GM19463 (cell line): ENCODE measurements around the gene SMIM41.
A peak's percentile ranks its signal among the peaks of the same experiment; 100 is the strongest.

Experiments
- ATAC-seq: cut with Tn5 transposase; IDR thresholded peaks from one replicate; pipeline ENCODE4 v1.9.1; 2021; ENCODE audit warnings: mild to moderate bottlenecking, moderate library complexity; ENCODE audit not compliant: unreplicated experiment

The SMIM41 gene

DNA sequence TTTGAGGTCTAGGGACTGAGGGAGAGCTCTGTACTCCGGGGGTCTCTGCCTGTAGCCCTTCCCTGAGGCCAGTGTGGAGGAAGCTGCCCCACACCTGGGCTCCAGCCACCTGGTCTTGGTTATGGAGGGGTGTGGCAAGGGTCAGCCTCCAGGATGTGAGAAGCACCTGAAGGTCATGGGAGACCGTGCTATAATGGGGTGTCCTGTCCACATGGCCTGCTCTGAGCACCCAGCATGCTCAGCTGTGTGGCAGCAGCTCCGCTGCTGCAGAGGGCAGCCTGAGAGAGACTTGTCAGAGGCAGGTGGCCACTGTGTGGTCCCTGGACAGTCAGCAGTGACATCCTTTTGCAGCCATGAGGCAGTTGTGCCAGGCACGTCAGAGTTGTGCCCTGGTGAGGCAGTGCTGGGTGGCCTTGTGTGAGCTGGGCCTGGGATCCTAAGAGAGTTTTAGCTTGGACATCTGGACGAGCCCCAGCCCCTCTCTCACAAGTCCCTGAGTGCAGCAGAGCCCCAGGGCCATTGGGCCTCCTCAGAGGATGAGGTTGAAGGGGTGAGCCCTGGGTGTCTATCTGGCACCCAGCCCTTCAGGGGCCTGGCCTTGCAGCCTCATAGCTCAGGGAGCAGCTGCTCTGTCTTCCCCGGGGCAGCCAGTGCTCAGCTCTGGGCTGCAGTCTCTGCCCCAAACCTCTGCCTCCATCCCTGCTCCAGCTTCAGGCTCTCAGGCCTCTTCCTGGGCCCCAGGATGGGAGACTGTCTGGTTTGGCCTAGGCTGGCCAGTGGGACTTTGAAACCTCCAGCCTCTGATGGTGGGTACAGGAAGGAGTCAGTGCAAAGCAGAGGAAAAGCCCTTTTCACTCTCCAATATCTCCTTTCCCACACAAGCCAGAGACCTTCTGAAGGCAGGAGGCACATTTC, 17.1 kb upstream of the SMIM41 start:
- no peak for ATAC-seq

DNA sequence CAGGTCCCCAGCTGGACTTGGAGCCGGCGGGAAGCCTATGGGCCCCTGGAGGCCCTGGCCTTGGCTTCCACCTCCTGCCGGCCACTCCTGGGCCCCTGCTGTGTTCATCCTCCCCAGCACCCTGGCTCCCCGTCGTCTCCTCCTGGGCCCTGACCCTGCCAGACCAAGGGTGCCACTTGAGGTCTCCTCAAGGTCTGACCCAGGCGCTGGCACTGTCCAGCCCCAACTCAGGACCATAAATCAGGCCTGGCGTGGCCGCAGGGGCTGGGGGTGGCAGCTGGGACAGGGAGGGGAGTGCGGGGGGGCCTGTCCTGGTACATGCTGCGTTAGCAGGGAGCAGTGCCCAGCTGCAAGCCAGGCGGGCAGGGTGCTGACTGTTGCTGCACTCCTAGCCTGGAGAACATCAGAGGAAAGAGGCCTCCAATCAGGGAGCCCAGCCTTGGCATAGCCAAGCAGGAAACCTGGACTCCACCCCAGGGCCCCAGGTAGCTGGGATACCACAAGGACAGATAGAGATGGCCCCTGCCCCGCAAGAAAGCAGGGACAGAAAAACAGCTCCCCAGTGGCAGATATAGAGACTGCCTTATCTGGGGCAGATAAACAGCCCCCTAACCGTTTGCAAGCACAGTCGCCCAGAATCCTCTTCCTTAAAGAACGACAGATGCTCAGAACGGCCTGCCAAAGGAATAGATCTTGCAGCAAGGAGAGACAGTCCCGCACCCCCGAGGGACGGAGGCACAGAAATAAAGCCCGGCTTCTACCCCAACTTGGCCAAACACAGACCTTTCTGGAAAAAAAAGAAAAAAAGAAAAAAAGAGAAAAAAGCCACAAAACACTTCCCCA, 16.2 kb upstream of the SMIM41 start:
- no peak for ATAC-seq

DNA sequence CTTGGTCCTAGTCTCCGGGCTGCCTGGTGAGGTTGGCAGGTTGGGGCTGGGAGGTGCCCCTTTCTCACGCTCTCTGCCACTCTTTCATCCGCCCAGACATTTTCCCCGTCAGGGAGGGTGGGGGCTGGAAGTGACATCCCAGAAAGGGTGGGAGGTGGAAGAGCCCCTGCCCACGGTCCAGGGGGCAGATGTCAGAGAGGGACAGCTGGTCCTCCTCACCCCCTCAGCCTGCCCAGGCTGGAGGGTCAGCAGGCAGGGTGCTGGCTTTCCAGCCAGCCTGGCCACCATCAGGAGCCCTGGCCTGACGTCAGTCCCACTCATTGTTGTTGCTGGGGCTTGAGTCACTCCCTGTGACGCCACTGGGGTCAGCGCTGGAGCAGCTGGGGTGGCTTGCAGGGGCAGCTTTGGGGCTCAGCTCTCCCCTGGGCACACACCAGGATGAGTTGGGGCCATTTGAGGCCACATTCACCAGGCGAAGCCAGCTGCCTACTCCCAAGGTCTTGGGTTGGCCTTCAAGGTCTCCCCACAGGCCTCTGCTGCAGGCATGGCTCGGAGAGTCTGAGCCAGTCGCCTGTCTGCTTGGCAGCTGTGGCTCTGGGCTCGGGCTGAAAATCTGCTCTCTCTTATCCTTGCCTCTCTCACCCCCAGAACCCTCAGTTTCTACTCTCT, 15.4 kb upstream of the SMIM41 start:
- ATAC-seq = no peak

DNA sequence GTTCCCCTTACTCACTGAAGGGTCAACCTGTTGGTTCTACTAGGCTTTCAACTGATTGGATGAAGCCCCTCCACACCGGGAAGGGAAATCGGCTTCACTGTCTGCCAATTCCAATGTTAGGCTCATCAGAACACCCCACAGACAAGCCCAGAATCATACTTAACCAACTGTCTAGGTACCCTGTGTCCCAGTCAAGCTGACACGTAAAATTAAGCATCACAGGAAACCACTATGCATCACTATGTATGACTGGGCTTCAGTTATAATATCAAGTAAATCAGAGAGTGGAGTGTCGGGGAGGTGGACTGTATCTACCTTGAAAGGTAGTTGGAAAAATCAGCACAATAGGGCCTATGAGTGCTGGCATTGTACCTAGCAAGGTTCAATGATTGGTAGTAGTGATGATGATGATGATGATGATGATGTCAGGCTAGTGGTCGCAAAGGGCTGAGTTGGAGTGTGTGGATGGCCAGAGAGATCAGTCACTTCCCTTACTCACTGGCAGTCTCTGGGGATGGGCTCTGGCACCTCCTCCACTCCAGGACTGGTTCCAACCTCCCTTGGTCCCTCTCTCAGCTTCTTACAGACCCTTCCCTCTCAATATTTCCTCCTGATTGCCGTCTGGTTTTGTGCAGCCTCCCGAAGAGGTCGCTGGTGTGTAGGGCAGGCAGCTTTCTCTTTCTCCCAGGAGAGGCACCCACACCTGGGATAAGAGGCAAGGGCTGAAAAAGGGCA, 13.0 kb upstream of the SMIM41 start:
- ATAC-seq = no peak

DNA sequence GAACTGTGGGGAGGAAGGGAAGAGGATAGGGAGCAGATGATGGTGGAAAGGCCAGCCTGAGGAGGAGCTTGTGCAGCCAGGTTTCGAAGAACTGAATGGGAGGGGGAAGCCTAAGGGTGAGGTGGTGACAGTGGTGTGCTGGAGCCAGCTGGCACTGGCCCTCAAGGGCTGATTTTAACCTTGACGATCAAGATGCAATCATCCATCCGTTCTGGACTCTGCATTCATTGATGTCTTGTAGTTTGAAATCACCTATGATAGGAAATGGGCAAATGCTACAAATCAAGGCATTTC, 12.5 kb upstream of the SMIM41 start:
- ATAC-seq = no peak

DNA sequence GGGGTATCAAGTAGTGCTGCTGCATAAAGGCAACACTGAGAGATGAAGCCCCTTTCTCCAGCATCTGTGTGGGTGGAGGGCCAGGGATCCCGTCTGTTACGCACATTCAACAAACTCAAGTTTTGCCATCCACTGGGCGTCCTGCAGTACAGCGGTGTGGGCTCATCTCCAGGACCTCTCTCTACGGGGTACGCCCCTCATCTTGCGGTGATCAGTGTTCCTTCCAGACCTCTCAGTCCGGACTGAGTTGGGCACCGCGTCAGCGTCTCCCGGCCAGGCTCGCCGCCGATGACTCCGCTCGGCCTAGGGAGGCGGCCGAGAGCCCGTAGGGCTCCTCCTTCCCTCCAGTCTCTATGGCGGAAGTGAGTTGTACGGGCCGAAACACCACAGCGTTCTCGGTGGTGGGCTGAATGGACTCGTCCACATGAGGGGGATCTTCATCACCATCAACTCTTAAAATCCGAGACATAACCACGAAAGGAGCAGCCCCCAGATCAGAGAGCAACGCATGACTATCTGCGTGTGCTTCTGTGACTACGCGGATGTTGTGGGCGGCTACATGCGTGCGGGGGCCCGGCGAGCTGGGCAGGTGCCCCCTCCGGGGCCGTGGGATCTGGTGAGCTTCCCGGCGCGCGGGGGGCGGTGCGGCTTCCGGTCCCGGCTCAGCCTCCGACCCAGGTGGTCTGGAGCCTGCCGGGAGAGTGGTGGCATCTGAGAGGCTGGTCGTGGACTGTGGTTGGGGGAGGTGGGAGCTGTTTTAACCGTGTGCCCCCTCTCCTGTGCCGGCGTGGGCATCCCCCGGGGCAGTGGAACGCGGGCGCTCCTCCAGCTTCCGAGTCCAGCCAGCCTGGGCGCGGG, 9.9 kb upstream of the SMIM41 start, which contains the start of gene ATG101:
TSS of gene ATG101 (plus strand) at position 652 of the 858 bp plus-strand sequence. CDS start 3,673 bp downstream, outside the sequence.
- ATAC-seq = peak; percentile 94

DNA sequence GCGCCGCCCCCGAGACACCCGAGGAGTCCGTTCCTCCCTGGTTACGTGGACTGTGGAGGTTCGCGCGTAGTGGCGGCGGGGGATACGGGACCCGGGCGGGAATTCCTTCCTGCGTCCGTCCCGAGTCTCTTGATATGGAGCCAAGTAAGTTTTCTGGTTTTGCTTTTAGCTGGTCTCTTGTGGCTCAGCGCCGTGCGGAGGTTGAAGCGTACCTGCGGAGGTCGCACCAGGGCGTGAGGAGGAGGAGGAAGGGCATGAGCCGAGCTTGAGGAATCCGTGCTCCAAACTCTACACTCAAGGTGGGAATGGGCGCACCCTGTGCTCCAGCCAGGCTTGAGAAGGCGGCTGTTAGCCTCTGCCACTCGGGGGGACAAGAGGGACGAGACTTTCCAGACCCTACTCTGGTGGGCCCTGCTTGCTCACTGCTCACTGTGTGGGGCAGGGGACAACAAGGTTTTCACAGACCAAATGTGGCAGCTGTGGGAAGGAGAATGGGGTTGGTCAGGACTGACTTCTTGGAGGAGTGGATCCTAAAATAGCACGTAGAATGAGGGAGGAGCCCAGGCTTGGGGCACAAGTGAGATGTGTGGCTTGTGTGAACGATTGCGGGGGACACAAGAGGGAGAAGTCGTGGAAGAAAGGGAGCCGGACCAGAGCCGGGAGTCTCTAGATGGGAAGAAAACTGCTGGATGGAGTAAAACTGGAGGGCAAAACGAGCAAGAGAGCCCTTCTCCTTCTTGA, 9.1 kb upstream of the SMIM41 start:
- ATAC-seq = peak; percentile 11

DNA sequence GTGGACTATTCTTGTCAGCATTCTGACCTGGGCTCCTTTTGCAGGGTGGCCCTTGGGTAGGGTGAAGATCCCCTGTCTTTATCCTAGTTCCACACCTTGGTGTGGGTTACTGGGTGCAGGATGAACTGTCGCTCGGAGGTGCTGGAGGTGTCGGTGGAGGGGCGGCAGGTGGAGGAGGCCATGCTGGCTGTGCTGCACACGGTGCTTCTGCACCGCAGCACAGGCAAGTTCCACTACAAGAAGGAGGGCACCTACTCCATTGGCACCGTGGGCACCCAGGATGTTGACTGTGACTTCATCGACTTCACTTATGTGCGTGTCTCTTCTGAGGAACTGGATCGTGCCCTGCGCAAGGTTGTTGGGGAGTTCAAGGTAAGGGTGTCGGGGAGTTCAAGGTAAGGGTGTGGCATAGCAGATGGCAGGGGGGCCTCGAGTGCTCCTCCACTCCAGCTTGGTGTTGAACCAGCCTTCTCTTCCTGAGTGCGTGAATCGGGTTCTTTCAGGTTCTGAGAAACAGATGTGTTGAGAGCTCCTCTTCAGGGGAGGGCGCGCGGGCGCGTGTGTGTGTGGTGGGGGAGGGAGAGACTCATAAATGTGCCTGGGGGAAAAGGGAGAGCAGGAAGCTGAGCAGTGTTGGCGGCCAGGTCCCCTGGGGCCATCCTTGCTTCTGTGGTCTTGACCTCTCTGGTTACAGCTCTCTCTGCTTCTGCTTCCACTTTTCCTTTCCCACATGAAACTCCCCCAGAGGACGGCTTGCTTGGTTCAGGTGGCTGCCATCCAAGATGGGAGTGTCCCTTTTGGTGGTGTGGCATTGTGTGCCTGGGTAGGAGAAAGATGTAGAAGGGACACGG, 5.7 kb upstream of the SMIM41 start:
- no peak for ATAC-seq

DNA sequence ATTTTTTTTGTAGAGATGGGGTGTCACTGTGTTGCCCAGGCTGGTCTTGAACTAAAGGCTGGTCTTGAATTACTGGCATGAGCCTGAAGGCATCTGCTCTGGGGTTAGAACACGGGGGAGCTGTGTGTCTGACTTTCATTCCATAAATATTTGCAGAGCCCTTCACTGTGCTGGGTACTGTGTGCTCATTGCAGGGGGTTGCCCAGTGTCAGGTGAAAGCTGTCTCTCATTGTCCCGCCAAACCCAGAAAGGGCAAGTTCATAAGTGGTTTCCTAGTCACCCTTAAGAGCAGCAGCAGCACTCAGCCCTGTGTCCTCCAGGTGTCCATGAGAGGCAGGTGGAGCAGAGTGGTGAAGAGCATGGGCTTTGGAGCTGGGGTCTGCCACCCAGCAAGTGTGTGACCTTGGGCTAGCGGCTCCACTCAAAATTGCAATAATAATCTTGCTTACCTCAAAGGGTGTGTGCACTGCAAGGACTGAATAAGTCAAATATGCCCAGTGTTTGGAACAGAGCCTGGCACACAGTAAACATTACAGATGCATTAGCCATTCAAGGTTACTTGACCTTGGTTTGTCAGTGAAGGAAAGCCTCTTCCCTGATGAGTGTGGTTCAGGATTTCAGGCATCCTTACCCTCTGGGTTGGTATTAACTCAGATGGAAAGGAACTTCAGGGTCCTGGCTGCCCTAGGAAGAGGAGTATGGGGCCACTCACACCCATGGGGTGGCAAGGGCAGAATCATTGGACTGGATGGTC, 4.4 kb upstream of the SMIM41 start:
- no peak for ATAC-seq

DNA sequence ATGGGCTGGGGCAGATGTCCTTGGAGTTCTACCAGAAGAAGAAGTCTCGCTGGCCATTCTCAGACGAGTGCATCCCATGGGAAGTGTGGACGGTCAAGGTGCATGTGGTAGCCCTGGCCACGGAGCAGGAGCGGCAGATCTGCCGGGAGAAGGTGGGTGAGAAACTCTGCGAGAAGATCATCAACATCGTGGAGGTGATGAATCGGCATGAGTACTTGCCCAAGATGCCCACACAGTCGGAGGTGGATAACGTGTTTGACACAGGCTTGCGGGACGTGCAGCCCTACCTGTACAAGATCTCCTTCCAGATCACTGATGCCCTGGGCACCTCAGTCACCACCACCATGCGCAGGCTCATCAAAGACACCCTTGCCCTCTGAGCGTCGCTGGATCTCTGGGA, 2.7 kb upstream of the SMIM41 start:
- ATAC-seq = no peak

DNA sequence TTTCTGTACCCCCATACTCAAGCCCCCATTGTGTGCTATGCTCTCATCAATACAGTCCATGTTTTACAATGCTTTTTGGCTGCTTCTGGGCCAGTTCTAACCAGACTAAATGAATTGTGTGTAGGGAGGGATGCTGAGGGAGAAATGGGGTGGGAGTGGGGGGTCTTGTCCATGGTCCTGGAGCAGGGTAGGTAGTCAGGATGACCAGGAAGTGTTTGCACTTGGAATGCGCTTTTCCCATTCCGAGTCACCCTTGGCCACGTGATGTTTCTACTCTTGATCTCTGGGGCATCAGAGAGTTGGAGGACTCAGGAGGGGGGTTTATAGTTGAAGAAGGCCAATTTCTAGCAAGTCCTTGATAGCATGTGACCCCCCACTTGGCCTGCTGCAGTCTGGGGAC, 1.2 kb upstream of the SMIM41 start:
- ATAC-seq = no peak

DNA sequence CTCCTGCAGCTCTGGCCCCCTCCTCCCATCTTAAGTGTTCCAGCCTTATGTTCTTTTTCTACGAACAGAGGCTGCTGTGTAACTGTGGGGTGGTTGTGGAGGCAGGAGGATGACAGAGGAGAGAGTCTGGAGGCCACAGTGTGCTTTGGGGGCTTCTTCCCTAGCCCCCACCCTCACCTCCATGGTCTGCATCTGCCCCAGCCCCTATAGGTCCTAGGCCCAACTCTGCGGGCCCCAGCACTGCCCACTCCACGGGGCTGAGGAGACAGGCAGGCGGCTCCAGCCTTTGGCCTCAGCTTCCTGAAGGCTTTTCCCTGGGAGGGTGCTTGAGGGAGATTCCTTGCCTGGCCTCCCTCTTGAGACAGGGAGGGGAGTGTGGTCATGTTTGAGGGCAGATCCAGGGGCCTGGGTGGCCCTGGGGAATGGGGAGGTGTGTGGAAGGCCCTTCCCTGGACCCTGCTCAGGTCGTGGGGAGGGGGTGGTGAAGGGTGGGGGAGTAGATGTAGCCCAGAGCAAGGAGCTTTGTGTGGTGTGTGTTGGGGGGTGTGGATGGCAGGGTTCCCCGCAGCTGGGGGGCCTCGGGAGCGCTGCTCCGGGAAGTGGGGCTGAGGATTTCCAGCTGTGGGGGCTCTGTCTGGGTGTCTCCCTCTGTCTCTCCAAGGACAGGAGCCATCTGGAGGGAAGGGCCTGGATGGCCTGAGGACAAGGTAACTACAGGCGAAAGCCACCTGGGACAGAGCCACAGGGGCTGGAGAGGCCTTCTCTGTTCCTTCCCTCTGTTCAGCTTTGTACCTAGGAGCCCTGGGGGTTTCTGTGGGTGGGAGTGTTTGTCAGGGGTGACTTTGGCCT, 1.1 kb downstream of the SMIM41 start:
- ATAC-seq = no peak

DNA sequence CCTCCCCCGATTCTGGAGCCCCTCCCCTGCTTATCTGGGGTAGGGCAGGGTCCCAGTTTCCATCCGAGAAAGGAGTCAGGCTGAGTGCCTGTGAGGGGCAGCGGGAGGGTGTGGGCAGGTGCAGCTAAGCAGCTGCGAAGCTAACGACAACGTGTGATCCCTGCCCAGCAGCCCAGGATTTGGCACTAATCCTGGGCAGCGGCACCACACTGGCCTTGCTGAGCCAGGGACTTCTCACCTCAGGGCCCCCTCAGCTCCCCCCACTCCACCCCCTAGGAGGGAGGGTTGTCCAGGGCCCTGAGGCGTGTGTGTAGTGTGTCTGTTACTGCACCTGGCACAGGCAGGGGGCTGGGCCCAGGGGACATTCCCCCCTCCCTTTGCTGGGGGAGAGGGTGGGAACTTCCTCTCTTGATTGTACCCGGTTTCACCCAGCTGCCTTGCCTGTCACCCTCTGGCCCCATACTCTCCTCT, 1.8 kb downstream of the SMIM41 start:
- no peak for ATAC-seq

DNA sequence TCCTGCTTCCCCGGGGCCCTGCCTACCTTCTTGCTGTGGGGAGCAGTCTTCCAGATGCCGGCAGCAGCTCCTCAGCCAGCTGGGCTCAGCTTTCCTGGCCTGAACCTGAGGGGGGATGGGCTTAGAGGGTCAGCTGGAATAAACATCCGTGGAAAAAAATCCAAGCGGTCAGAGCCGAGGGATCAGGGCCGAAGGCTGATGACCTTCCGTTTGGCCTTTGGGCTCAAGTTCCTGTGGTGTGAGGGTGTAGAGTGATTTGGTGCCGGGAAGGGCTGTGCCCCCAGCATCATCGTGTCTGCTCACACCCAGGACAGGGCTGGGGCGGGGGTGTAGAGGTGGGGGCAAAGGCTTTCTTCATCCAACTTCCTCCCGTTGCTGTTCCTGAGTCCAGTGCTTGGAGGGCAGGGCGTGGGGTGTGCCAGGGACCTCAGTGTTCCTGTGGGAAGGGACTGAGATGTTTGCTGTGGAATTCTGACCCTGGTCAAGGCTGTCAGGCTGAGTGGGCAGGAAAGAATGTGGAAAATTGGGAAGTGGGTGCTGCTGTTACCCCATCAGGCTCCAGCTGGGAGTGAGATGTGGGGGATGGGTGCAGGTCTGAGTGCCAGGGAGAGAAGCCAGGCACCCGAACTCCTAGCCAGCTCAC, 2.6 kb downstream of the SMIM41 start:
- no peak for ATAC-seq

DNA sequence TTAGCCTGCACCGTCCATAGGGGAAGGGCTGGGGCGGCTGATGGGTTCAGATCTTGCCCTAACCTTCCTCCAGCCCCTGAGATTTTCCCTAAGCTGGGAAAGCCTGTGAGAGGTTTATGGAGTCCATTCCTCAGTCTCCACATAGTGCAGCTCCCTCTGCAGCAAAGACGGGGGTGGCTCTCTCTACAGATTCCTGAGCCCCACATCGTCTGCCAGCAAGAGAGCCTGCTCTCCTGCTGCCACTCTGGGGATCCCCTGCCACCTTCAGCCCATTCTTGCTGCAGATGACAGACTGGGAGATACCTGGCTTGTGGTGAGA, 3.1 kb downstream of the SMIM41 start:
- ATAC-seq = no peak

DNA sequence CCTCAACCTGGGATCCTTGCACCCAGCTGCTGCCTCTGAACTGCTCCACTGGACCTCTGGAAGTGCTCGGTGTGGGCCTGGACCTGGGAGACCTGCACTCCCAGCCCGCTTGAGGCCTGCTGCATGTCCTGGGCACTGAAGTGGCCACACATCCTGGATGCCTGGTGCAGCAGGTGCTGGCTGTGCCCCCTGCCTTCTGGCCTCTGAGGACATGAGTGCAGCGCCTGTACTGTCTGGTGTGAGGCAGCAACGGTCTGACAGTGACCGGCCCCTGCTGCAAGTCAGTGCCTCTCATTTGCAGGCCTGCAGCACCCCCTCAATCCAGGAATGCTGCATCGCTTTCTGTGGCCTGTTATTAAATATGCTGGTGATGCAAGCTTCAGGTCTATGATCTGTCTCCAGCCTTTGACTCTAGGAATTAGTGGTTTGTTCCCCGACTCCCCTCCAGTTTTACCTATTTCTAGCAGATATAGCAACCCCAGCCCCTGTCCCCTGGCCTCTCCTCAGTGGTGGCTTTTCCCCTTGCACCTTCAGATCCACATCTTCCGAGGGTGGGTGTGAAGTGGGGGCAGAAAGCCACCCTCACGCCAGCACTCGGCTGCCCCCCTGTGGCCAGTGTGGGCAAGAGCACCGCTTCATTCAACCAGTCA, 3.6 kb downstream of the SMIM41 start:
- no peak for ATAC-seq
